GM13977 (cell line): ENCODE data around the gene ATP6V0C.

ENCODE experiments used
- DNase-seq: peaks from one replicate; pipeline ENCODE4 v3.0.0; 2012; ENCODE audit warnings: low spot score
- CTCF ChIP-seq: IDR thresholded peaks from 2 replicates; pipeline ENCODE4 v1.5.1; 2012; ENCODE audit warnings: mild to moderate bottlenecking, control low read depth; ENCODE audit not compliant: insufficient read depth; ENCODE audit errors: extremely low read depth, missing control alignments
- in situ Hi-C: fragments of 300-500 bp; cut with MboI; formaldehyde crosslinking; loops from one replicate; pipeline ENCODE4 v1.12.0; 2022; ENCODE audit warnings: low sequenced_read_pairs, low pct_unique_long_range_greater_than_20kb, mixed read lengths, inconsistent platforms; ENCODE audit not compliant: unreplicated experiment

ATP6V0C gene

GRCh38 chr16:2511128-2511800 lies 2.5 kb upstream of the ATP6V0C start:
- no peak for TF ChIP-seq CTCF

GRCh38 chr16:2511996-2512734 lies 1.6 kb upstream of the ATP6V0C start:
- no peak for DNase-seq
- TF ChIP-seq CTCF = no peak
- in situ Hi-C loops = no loop called here

More at GRCh38 chr16:2511128-2511800, 2.5 kb upstream of the ATP6V0C start:
- DNase-seq = no peak
- in situ Hi-C loops = no loop called here

- in situ Hi-C loops = no loop called here
Observed at GRCh38 chr16:2512735-2513404, 882 bp upstream of the ATP6V0C start.

GRCh38 chr16:2514333-2515179 lies 804 bp downstream of the ATP6V0C start:
- in situ Hi-C loops = no loop called here
- peak; percentile 55 for DNase-seq
- TF ChIP-seq CTCF = no peak

More at GRCh38 chr16:2512735-2513404, 882 bp upstream of the ATP6V0C start:
- peak; percentile 70 for DNase-seq
- TF ChIP-seq CTCF = peak; percentile 30

GRCh38 chr16:2515180-2515851 lies 1.6 kb downstream of the ATP6V0C start:
- no peak for DNase-seq
- no peak for TF ChIP-seq CTCF
- in situ Hi-C loops = no loop called here
